ENCODE data around the gene ZNF445. TPM values are rescaled to one million over a fixed set of nuclear protein-coding genes. Genes with fewer than 3 reads are reported as not detected.
A peak's percentile ranks its signal among the peaks of the same experiment; 100 is the strongest.

The ZNF445 gene
- total and polyA plus RNA-seq, 2 of the 8 experiments (the other 6 are each of a cell fraction or from before 2014, with no cell fraction given) = 3.3 to 26.3 TPM

DNA sequence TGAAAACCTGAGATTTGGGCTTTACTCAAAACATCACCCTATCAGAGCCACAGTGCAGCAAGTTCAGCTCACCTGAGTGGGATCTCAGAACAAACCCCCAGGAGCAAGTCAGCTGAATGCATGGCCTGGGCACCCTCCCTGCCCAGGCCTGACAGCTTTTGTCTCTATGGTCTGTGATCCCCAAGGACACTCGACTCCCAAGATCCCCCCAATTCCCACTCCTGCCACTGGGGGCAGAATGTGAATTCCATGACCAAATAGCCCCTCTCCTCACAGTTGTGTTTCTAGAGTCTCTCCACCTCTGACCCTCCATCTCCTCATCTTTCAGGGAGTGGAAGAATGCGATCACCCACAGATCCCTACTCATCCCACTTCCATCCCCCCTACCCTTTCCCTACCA is 58.9 kb downstream of the ZNF445 start:
- Histone ChIP-seq H3K9ac (replicated peaks in 1 of 4; ENCODE audit: extremely low read depth in 1 of 4, low read depth in 3 of 4, low read length in 3 of 4) (no peak overlapping the region), H3K4ac (replicated peaks; ENCODE audit: insufficient read length, low read depth, low read length) (no peak overlapping the region), H3K4me1 (replicated peaks in 1 of 4; ENCODE audit: control insufficient read depth in 3 of 4, insufficient read depth in 4 of 4, low read length in 3 of 4) (peaks cover 0 to 3% (median 2%) of the 10 kb centered on the region in 4 experiments; a peak in 3 of 7 replicates), H3K18ac (ENCODE audit: extremely low read depth, low read length) (no peak overlapping the region), H3K23ac (ENCODE audit: insufficient read length) (no peak overlapping the region), H2AFZ (ENCODE audit: low read length) (no peak overlapping the region), H3K14ac (ENCODE audit: insufficient read length) (no peak overlapping the region), H2BK120ac (replicated peaks; ENCODE audit: low read depth, low read length) (no peak overlapping the region), H3K79me2 (ENCODE audit: control insufficient read depth in 1 of 2, insufficient read depth in 2 of 2, low read length in 2 of 2) (no peaks in the 10 kb centered on the region), H2AK5ac (ENCODE audit: low read depth, low read length) (no peak overlapping the region), H3K27me3 (replicated peaks in 1 of 4; ENCODE audit: control insufficient read depth in 3 of 4, extremely low read depth in 1 of 4, insufficient read depth in 3 of 4, low read length in 3 of 4) (no peaks in the 10 kb centered on the region), H3K56ac (replicated peaks; ENCODE audit: insufficient read length, low read depth, low read length) (no peak overlapping the region), H4K20me1 (replicated peaks in 1 of 2; ENCODE audit: control insufficient read depth in 1 of 2, insufficient read depth in 2 of 2, low read length in 2 of 2) (no peaks in the 10 kb centered on the region), H3K23me2 (ENCODE audit: low read depth, low read length) (no peaks in the 10 kb centered on the region), H4K8ac (ENCODE audit: extremely low read depth, insufficient read depth, low read length) (no peak overlapping the region), H3K27ac (ENCODE audit: low read depth, low read length) (no peak overlapping the region), H3K36me3 (ENCODE audit: control insufficient read depth in 2 of 4, insufficient read depth in 4 of 4, low read length in 3 of 4) (no peaks in the 10 kb centered on the region), H3K79me1 (ENCODE audit: low read depth, low read length) (no peaks in the 10 kb centered on the region), H2BK20ac (ENCODE audit: low read length) (no peak overlapping the region), H2BK12ac (ENCODE audit: low read depth, low read length) (no peak overlapping the region), H3K4me3 (ENCODE audit: extremely low read depth in 1 of 4, insufficient read depth in 2 of 4, low read depth in 3 of 4, low read length in 4 of 4) (no peak overlapping the region), H4K91ac (replicated peaks; ENCODE audit: insufficient read length, low read length) (no peak overlapping the region), H2BK15ac (ENCODE audit: low read length) (no peak overlapping the region), H3K9me3 (ENCODE audit: insufficient read depth in 2 of 2, low read depth in 1 of 2, low read length in 1 of 2) (no peaks in the 10 kb centered on the region), H2BK5ac (ENCODE audit: low read depth, low read length) (no peak overlapping the region), H4K5ac (ENCODE audit: insufficient read length, low read depth, low read length) (no peak overlapping the region), H3K4me2 (ENCODE audit: insufficient read depth in 1 of 2, low read depth in 2 of 2, low read length in 2 of 2) (no peak overlapping the region)
- FAIRE-seq (no peak), DNase-seq (ENCODE audit: low read depth in 1 of 2, low spot score in 2 of 2) (peak in 1 of 2 experiments; percentile 79)
- ChIA-PET CTCF (ENCODE audit: partially characterized antibody) (interaction anchor here (0.8 to 3.1 kb wide), 11 partner anchors 9 to 95 kb away, joined by 3 to 11 read pairs (median 4); no protein-coding TSS in a partner anchor), POLR2A (ENCODE audit: partially characterized antibody) (no interaction called here)
- TF ChIP-seq, protein P1, sequence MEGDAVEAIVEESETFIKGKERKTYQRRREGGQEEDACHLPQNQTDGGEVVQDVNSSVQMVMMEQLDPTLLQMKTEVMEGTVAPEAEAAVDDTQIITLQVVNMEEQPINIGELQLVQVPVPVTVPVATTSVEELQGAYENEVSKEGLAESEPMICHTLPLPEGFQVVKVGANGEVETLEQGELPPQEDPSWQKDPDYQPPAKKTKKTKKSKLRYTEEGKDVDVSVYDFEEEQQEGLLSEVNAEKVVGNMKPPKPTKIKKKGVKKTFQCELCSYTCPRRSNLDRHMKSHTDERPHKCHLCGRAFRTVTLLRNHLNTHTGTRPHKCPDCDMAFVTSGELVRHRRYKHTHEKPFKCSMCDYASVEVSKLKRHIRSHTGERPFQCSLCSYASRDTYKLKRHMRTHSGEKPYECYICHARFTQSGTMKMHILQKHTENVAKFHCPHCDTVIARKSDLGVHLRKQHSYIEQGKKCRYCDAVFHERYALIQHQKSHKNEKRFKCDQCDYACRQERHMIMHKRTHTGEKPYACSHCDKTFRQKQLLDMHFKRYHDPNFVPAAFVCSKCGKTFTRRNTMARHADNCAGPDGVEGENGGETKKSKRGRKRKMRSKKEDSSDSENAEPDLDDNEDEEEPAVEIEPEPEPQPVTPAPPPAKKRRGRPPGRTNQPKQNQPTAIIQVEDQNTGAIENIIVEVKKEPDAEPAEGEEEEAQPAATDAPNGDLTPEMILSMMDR (IDR thresholded peaks at IDR 0.05; ENCODE audit: control extremely low read depth in 1 of 3, insufficient read depth in 1 of 3, low read depth in 1 of 3, low read length in 3 of 3) = peak; percentile 42 to 75 (median 62)
- TF ChIP-seq KDM5A (IDR thresholded peaks at IDR 0.05; ENCODE audit: low read length) (no peak), CREB1 (IDR thresholded peaks at IDR 0.05) (peak; percentile 16; the same call in 1 of the 2 replicates), GABPA (IDR thresholded peaks at IDR 0.05; ENCODE audit: borderline replicate concordance, insufficient read depth, low read length) (no peak), TEAD4 (IDR thresholded peaks at IDR 0.05; ENCODE audit: low read depth, low read length) (peak; percentile 85), SIRT6 (IDR thresholded peaks at IDR 0.05; ENCODE audit: low read length) (no peak), RAD21 (IDR thresholded peaks at IDR 0.05 in 1 of 2, conservative IDR thresholded peaks at IDR 0.05 in 1 of 2; ENCODE audit: low read depth in 2 of 2, low read length in 2 of 2) (peak; percentile 27 to 38; a peak in 3 of 4 replicates)
- WGBS, 2 experiments (ENCODE audit: extremely low coverage in 1 of 2, insufficient coverage in 1 of 2, insufficient read length in 1 of 2, insufficient replicate concordance in 2 of 2, low coverage in 1 of 2, low lambda C conversion rate in 2 of 2, missing lambda C conversion rate in 1 of 2) = 73% methylated on average over 2 of the region's 2 CpGs; no CpG with 5 or more reads in 1 of the 2 experiments
